Non-pigmented ciliary epithelial cell (primary cell): Measurements from ENCODE around the gene IST1.
"Not testable (repeated sequence)": the region's sequence is repeated elsewhere in the genome, so short reads cannot be mapped to it uniquely, and the experiment has no call there.

Experiments
- DNase-seq: peaks from one replicate; pipeline ENCODE4 v3.0.0-alpha.2; 2010; ENCODE audit warnings: low read depth

IST1 gene

DNA sequence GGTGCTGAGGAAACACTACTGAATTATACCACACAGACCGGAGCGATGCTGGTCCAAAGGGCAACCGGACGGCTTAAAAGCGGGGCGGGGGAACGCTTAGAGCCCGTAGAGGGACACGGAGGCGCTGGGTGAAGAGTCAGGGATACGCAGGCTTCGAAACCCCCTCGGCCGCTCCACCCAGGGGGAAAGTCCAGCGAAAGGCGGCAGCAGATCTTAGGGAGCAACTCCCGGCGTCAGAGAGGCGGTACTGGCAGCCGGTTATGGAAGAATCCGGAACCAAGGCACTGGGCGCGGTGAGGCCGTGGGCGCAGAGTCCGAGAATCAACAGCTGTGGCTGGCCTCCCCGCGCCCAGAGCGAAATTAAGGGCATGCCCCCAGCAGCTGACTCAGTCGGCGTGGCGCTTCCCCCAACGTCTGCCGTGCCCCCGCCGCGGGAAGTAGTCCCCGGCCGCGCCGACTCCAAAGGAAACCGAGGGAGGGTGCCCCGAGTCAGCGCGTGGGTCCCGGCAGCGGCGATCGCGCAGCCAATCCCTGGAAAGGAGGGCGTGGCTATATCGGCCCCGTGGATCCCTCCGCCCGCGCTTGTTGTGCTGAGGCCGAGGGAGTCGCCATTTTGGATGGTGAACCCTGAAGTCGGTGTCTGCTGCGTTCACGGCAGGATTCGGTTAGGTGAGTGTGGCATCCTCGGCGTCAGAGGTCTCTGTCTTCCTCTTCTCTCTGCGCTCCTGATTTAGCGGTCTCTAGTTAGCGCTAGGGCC is at the start of gene IST1:
IST1 (plus strand) TSS at position 611 of the 758 bp plus-strand sequence. CDS start 20,110 bp downstream, outside the sequence.
- DNase-seq, result peak; percentile 90

- peak; percentile 48 for DNase-seq
Observed at GRCh38 chr16:71845639-71846430, 49.5 kb upstream of the IST1 start, which contains the start of gene ATXN1L. TSS of gene ATXN1L (plus strand) at chr16:71845976. CDS start at chr16:71849741, 3,765 bp downstream.

- DNase-seq, result no peak
Observed at GRCh38 chr16:71846431-71846830, 48.9 kb upstream of the IST1 start.

DNA sequence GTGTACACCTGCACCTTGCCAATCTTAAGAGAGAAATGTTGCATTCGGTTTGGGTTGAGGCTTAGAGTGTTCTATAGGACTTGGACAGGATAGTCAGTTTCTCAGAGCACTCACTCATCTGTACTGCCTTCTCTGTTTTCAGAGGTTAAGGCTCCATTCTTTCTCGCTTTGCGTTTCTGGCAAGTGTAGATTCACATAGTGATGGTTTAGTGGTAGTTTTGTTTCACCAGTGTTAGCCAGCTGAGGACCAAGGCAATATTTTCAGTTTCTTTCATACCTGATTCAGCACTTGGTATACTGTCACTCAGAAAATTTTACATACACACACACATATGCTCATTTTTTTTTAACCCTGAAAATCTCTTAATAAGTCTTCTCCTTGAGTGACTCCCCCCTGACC is 48.2 kb upstream of the IST1 start:
- DNase-seq, result no peak

DNA sequence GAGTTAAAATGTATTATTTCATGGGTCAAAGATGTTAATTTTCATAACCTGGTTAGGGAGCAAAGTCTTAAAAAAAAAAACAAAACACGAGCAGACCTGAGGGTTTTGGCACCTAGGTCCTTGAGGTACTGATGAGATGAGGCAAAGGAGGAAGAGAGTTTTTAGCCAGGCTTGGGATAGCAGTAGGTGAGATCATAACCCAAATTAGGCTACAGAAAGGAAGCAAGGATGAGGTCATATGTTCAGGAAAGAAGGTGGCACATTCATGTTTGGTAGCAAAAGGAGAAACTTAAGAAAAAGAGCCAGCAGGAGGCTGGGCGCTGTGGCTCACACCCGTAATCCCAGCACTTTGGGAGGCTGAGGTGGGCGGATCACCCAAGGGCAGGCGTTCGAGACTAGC is 46.7 kb upstream of the IST1 start:
- no peak for DNase-seq

- DNase-seq, result no peak
Observed at GRCh38 chr16:71851746-71852145, 43.6 kb upstream of the IST1 start.

DNA sequence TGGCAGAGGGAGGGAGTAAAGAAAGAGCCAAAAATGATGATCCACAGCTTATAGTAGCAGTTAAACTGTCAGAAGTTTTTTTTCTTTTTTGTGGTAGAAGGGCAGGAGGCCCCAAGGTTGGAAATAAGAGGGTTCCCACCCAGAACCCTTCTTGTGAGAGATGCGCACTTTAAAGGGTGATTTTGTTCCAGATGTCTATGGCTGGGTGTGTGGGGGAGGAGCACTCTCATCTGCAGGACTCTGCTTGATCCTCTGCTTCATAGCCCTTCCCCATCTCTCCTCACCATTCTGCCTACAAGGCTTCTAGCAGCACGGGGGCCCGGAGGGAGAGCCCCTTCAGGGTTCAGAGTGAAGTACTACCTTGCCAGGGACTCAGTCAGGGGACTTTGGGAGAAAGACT is 43.2 kb upstream of the IST1 start:
- no peak for DNase-seq

DNA sequence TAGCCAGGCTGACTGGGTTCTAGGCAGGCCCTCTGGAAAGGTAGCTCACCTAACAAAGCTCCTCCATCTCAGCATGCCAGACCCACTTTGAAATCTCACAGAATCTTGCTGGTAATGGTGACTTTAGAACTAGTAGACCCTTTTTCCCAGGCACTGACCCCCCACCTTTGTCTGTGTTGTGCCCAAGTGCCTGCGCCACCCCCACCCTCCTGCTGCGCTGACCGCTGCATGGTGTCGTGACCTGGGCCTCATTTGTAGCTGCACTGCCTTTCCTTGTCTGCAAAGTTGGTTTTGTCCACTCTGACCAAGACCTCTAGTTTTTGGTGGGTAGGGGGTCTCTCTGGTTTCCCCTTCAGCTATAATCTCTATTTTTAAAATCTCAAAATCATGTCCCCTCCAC is 42.8 kb upstream of the IST1 start:
- no peak for DNase-seq

DNA sequence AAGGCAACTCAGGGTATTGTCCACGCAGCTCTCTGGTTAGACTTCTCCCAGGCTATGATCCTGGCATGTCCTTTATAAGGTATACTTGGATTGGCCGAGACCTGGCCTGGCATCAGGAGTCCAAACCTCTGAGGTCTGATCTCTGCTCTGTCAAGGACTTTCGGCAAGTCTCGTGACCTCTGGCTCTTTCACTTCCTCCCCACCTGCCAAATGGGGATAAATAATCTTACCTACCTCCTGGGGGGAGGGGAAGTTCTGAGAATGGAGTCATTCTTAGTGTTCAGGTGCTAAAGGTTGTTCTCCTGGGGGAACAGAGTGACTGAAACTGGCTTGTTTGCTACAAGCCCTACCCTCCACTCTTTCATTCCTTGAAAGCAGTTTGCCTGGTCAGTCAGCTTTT is 41.9 kb upstream of the IST1 start:
- DNase-seq, result no peak

DNA sequence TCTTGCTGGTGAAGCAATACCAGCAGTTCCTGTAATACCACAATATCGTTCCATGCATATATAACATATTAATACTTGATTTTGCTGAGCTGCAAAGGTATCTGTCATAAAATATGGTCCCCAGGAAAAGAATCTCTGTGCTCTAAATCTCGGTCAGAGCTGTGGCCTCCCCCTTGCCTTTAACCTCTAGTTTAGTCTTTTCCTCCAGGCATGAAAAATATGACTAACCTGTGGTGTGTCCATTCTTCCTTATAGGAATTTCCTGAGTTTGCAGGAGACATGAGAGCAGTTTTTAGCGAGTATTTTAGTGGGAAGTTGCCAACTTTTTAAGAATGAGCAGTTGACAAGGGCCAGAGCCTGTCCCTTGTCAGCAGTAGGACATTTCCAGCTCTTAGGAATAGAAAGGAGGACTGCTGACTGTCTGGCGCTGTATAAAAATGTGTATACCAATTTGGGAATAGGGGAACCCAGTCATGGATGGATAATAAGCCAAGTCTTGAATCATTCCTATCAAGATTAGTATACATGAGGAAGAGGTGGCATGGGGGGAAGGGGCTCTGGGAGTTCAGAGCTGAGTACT is 40.9 kb upstream of the IST1 start:
- DNase-seq, result no peak

DNA sequence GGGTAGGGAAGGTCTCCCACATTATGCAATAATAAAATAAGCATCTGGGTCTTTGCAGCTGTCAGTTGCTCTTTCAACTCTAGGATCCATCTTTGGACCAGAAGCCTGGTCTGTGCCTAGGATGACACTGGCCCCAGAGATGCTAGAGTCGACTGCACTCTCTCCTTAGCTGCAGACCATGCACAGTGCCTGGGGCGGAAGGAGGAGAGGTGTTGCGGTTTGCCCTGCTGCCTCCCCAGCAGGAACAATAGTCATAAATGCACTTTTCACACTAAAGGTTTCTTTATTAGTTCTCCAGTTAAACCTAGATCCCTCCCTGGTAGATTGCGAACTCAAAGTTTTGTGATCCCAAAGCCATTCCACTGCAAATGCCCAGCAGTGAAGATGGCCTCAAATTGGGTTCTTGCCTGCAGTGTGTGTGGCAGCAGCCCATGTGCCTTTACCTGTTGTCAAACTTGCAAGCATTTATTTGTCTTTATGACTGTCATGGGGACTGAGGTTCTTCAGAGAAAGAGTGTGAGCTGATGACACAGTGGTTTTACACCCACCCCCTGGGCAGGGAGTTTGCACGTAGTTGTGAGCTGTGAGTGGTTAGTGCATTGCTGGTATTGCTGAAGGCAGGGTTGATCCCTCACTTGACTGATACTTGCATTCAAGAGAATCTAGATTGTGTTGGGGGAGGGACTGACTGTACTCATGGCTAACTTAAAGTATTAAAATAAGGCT is 39.2 kb upstream of the IST1 start:
- DNase-seq, result no peak

DNA sequence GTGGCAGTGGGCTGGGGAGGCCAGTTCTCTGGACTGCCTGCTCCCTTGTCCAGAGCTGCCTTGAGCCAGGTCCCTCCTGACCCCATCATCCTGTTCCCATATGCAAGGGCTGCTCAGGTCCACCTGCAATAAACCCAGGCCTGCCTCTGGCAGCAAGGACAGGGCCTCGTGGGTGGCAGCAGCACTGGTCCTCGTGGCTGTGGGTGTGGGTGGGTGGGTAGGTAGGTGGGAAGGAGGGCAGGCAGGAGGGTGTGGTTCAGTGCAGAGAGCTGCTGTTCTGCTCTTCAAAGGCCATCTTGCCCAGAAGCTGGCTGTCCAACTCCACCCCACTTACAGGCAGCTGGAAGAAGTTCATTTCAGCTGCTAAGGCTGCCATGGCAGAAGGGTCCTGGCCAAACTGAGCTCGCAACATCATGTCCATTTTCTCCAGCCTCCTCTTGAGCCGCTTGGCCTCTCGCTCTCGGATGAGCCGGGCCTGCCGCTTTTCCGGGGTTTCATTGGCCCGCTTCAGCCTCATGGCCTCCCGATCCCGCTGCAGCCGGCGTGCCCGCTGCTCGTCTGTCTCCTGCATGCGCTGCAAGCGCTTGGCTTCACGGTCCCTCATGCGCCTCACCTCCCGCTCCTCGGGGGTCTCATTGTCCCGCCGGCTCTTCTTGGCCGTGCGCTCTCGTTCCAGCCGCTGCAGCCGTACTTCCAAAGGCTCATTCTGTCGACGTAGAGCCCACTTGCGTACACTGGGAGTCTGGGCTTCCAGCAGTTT is 35.4 kb upstream of the IST1 start:
- no peak for DNase-seq

DNA sequence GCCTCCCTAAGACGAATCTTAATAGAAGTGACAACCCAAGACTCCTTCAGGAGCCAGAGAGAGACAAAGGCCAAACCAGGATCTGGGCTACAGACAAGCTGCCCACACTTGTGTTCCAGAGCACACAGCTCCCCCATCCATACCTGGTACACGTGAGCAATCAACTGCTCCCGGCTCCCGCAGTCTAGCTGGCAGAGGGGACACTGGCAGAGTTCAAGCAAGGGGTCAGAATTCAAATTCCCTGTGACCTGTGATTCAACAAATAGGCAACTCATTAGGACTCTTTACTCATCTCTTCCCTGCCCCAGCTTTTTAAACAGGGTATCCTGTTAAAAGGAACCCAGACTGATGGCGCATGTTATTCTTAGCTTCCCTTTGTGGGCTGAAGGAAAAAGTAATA is 31.3 kb upstream of the IST1 start:
- no peak for DNase-seq

- DNase-seq, result no peak
Observed at GRCh38 chr16:71865173-71865863, 30.0 kb upstream of the IST1 start.

GRCh38 chr16:71867175-71867574 is 28.2 kb upstream of the IST1 start:
- not testable (repeated sequence) for DNase-seq

GRCh38 chr16:71867939-71868338 is 27.4 kb upstream of the IST1 start:
- no peak for DNase-seq

DNA sequence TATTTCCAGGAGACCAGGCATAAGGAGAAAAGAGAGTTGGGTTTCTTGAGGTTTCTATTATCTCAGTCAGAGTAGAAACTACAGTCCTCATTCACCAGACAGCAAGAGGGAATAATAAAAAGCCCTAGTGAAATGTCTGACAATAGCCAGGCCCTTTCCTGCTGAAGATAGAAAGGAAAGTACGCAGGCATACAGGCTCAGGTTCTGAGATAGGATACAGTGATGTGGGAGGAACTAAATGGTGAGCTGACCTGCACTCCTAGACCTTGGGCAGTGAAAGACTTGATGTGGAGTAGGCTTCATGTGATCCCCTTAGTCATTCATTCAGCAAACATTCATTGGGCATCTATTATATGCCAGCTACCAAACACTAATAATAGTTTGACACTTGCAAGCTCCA is 26.2 kb upstream of the IST1 start:
- no peak for DNase-seq

DNA sequence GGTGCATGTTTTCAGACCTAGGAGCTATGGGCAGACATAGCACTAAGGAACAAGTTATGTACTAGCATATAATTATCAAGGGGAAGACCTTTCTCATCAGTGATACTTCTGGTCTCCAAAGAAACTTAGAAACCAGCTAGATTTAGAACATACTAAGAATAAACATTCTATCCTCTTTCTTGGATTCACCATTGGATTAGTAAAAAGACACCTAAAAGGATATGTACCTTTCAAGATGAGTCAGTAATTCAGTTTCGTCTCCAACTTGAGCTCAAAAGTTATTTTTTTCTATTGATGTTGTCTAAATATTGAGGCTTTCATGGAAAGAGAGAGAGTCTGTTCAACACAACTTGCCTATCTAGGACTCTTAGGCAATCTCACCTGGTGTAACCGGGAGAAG is 24.5 kb upstream of the IST1 start:
- no peak for DNase-seq

DNA sequence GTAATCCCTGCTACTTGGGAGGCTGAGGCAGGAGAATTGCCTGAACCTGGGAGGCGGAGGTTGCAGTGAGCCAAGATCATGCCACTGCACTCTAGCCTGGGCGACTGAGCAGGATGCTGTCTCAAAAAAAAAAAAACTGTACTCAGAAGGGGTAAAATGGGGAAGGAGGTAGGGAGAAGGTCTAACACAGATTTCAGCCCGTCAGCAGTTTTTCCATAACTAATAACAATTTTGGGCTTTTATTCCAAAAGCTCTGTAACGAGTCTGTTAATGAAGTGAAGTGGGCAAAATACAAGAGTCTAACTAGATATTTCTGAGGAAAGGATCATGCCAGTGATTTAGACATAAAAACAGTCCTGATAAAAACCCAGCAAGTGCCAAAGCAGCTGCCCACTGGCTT is 22.1 kb upstream of the IST1 start:
- DNase-seq, result no peak

- DNase-seq, result no peak
Observed at GRCh38 chr16:71878911-71879310, 16.4 kb upstream of the IST1 start.

GRCh38 chr16:71880176-71880575 is 15.2 kb upstream of the IST1 start:
- DNase-seq, result no peak
